Measurements from ENCODE around the gene CXCL11. TPM values are rescaled to one million over a fixed set of nuclear protein-coding genes. Genes with fewer than 3 reads are reported as not detected.

The CXCL11 gene
- total RNA-seq, 1 donor from 2014 or later = not detected

DNA sequence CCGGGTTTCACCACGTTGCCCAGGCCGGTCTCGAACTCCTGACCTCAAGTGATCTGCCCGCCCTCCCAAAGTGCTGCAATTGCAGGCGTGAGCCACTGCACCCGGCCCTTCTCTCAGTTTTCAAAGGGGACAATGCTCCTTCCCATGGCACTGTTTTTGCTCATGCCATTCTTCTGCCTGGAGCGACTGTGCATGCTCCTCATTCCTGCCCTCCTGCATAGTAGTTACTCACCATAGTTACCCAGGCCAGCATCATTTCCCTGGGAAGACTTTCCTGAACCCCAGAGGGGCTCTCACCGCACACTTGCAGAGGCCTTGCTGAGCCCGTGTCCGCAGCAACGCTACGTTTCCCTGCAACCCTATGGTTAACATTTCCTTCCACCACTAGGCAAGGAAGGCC is 25.3 kb downstream of the CXCL11 start:
- peak overlapping the region; percentile 95 for H2AFZ ChIP-seq (replicated peaks)
- no peak overlapping the region for H3K4me3 ChIP-seq
- Mint-ChIP-seq H3K4me3 (no peak overlapping the region), H3K27me3 (ENCODE audit: insufficient read depth, low read depth) (peaks cover 2% of the 10 kb centered on the region), H3K4me1 (peaks cover 17% of the 10 kb centered on the region), H3K9me3 (no peaks in the 10 kb centered on the region), H3K27ac (no peak overlapping the region), H3K36me3 (no peaks in the 10 kb centered on the region)
- no peaks in the 10 kb centered on the region for H3K9me3 ChIP-seq (ENCODE audit: low read depth)
- H3K4me2 ChIP-seq = no peak overlapping the region
- no peak for DNase-seq (ENCODE audit: low spot score)
- H3K27ac ChIP-seq = no peak overlapping the region
- H3K27me3 ChIP-seq = no peaks in the 10 kb centered on the region
- no peaks in the 10 kb centered on the region for H3K36me3 ChIP-seq
- no peak for TF ChIP-seq EZH2 (IDR thresholded peaks at IDR 0.05)
- TF ChIP-seq, protein P1, sequence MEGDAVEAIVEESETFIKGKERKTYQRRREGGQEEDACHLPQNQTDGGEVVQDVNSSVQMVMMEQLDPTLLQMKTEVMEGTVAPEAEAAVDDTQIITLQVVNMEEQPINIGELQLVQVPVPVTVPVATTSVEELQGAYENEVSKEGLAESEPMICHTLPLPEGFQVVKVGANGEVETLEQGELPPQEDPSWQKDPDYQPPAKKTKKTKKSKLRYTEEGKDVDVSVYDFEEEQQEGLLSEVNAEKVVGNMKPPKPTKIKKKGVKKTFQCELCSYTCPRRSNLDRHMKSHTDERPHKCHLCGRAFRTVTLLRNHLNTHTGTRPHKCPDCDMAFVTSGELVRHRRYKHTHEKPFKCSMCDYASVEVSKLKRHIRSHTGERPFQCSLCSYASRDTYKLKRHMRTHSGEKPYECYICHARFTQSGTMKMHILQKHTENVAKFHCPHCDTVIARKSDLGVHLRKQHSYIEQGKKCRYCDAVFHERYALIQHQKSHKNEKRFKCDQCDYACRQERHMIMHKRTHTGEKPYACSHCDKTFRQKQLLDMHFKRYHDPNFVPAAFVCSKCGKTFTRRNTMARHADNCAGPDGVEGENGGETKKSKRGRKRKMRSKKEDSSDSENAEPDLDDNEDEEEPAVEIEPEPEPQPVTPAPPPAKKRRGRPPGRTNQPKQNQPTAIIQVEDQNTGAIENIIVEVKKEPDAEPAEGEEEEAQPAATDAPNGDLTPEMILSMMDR (IDR thresholded peaks at IDR 0.05) = no peak
- TF ChIP-seq EZH2phosphoT487 (IDR thresholded peaks at IDR 0.05) = no peak
- no peak overlapping the region for H3K9ac ChIP-seq
- H4K20me1 ChIP-seq (ENCODE audit: low read depth) = no peaks in the 10 kb centered on the region
- H3F3A ChIP-seq (ENCODE audit: low read depth) = no peaks in the 10 kb centered on the region
- peaks cover 10% of the 10 kb centered on the region for H3K4me1 ChIP-seq
- no peaks in the 10 kb centered on the region for H3K79me2 ChIP-seq (ENCODE audit: low read depth)

DNA sequence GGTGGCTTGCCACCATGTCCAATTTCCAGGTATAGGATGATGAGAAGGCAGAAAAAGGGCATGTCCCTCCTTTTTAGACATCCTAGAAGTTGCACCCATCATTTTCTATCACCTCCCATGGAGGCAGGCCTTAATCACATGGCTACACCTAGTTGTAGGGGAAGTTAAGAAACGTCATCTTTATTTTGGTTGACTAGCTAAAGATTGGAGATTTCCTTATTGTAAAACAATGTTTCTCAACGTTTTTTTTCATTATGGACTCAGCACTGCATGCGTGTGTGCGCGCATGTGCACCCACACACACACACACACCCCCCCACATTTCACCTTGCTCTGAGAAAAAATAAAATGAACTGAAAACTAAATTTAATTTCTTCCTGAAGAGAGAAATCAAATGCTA is 26.6 kb downstream of the CXCL11 start:
- H3K4me2 ChIP-seq = no peak overlapping the region
- no peaks in the 10 kb centered on the region for H4K20me1 ChIP-seq (ENCODE audit: low read depth)
- Mint-ChIP-seq H3K9me3 (no peaks in the 10 kb centered on the region), H3K36me3 (no peaks in the 10 kb centered on the region), H3K4me1 (peaks cover 17% of the 10 kb centered on the region), H3K4me3 (no peak overlapping the region), H3K27me3 (ENCODE audit: insufficient read depth, low read depth) (peaks cover 2% of the 10 kb centered on the region), H3K27ac (no peak overlapping the region)
- no peak overlapping the region for H3K27ac ChIP-seq
- H3K4me3 ChIP-seq = no peak overlapping the region
- no peaks in the 10 kb centered on the region for H3K27me3 ChIP-seq
- no peak for DNase-seq (ENCODE audit: low spot score)
- no peak overlapping the region for H3K9ac ChIP-seq
- no peaks in the 10 kb centered on the region for H3K36me3 ChIP-seq
- no peaks in the 10 kb centered on the region for H3F3A ChIP-seq (ENCODE audit: low read depth)
- peaks cover 10% of the 10 kb centered on the region for H3K4me1 ChIP-seq
- TF ChIP-seq EZH2 (IDR thresholded peaks at IDR 0.05) = no peak
- no peak for TF ChIP-seq EZH2phosphoT487 (IDR thresholded peaks at IDR 0.05)
- TF ChIP-seq, protein P1 (IDR thresholded peaks at IDR 0.05) = no peak
- H3K79me2 ChIP-seq (ENCODE audit: low read depth) = no peaks in the 10 kb centered on the region
- H3K9me3 ChIP-seq (ENCODE audit: low read depth) = no peaks in the 10 kb centered on the region
- no peak overlapping the region for H2AFZ ChIP-seq (replicated peaks)

DNA sequence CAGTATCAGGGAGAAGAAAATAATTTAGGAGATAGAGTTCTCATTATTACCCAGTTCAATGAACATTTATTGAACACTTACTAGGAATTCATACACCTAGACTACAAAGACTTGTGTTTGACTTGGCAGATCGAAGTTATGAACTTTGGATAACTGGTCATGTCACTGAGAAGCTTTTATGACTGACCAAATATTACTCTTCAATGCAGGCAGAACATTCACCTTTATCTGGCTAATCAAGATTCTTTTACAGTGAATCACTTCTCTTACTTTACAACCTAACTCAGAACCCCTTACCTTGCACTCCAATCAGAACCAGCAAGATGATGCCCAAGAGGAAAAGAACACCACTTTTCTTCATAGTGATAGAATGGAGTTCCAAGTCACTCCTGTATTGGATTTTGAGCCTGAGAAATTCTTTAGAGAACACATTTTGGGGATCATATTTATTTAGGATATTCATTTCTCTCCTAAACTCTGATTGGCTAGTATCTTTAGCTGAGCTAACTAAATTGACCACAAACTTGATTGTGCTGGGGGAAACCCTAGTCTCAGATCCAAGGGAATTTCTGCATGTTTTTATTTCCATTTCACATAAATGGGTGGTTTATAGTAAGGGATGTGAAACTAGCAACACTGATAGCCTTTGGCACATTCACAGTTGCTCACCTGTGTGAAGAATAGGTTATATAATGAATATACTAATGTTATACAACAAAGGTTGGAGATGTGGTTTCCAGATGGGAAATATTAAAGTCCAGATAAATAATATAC is 28.6 kb downstream of the CXCL11 start, which contains the start of gene CXCL9:
CXCL9 (minus strand) TSS at position 421 of the 774 bp plus-strand sequence; CDS start at position 361, 60 bp downstream.
- no peaks in the 10 kb centered on the region for H4K20me1 ChIP-seq (ENCODE audit: low read depth)
- Mint-ChIP-seq H3K27me3 (ENCODE audit: insufficient read depth, low read depth) (peaks cover 2% of the 10 kb centered on the region), H3K9me3 (no peaks in the 10 kb centered on the region), H3K4me3 (no peak within 1 kb of the TSS), H3K27ac (no peak within 1 kb of the TSS), H3K36me3 (no peaks in the 10 kb centered on the region), H3K4me1 (peaks cover 14% of the 10 kb centered on the region)
- no peaks in the 10 kb centered on the region for H3K27me3 ChIP-seq
- no peaks in the 10 kb centered on the region for H3K79me2 ChIP-seq (ENCODE audit: low read depth)
- no peak within 1 kb of the TSS for H2AFZ ChIP-seq (replicated peaks)
- no peak for DNase-seq (ENCODE audit: low spot score)
- H3F3A ChIP-seq (ENCODE audit: low read depth) = no peaks in the 10 kb centered on the region
- TF ChIP-seq EZH2 (IDR thresholded peaks at IDR 0.05) = no peak
- H3K4me3 ChIP-seq = no peak within 1 kb of the TSS
- H3K9me3 ChIP-seq (ENCODE audit: low read depth) = no peaks in the 10 kb centered on the region
- H3K4me1 ChIP-seq = peaks cover 8% of the 10 kb centered on the region
- H3K4me2 ChIP-seq = no peak within 1 kb of the TSS
- H3K27ac ChIP-seq = no peak within 1 kb of the TSS
- H3K9ac ChIP-seq = no peak within 1 kb of the TSS
- no peaks in the 10 kb centered on the region for H3K36me3 ChIP-seq

DNA sequence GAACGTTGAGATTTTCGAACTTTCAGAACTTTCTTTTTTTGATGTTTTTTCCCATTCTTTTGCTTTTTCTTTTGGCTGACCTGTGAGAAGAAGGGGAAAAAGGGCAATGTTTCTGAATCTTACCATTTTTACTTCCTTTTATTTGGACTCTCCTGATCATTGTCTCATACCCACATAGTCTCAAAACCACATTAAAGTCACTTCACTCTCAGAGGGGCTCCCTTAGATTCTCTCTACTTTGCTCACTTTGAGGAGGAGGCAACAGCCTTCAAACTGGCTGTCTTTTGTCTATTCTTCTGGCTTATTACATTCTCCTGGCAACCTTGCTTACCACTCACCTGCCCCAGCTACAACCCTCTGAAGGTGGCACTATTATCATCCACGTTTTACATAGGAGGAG is 32.2 kb downstream of the CXCL11 start:
- no peak overlapping the region for H2AFZ ChIP-seq (replicated peaks)
- no peaks in the 10 kb centered on the region for H3K4me1 ChIP-seq
- H3K27ac ChIP-seq = no peak overlapping the region
- Mint-ChIP-seq H3K4me1 (no peaks in the 10 kb centered on the region), H3K4me3 (no peak overlapping the region), H3K27me3 (ENCODE audit: insufficient read depth, low read depth) (no peaks in the 10 kb centered on the region), H3K9me3 (no peaks in the 10 kb centered on the region), H3K36me3 (no peaks in the 10 kb centered on the region), H3K27ac (no peak overlapping the region)
- no peaks in the 10 kb centered on the region for H4K20me1 ChIP-seq (ENCODE audit: low read depth)
- H3K4me2 ChIP-seq = no peak overlapping the region
- no peaks in the 10 kb centered on the region for H3F3A ChIP-seq (ENCODE audit: low read depth)
- H3K36me3 ChIP-seq = no peaks in the 10 kb centered on the region
- H3K27me3 ChIP-seq = no peaks in the 10 kb centered on the region
- no peak for DNase-seq (ENCODE audit: low spot score)
- no peak overlapping the region for H3K4me3 ChIP-seq
- no peaks in the 10 kb centered on the region for H3K9me3 ChIP-seq (ENCODE audit: low read depth)
- no peaks in the 10 kb centered on the region for H3K79me2 ChIP-seq (ENCODE audit: low read depth)
- TF ChIP-seq, protein P1 (IDR thresholded peaks at IDR 0.05) = no peak
- no peak for TF ChIP-seq EZH2phosphoT487 (IDR thresholded peaks at IDR 0.05)
- no peak for TF ChIP-seq EZH2 (IDR thresholded peaks at IDR 0.05)
- H3K9ac ChIP-seq = no peak overlapping the region
